ENCODE data around the gene MYH10. TPM values are rescaled to one million over a fixed set of nuclear protein-coding genes. Genes with fewer than 3 reads are reported as not detected.
A peak's percentile ranks its signal among the peaks of the same experiment; 100 is the strongest.

The MYH10 gene
- total RNA-seq: 1,000 to 10,000 TPM; 1,394 to 1,963 TPM
- polyA plus RNA-seq: 100 to 1,000 TPM; 205 to 244 TPM
- long read RNA-seq, donor 1, partial matches to known transcripts: 5,128 of 5,697 reads
- long read RNA-seq, donor 1, other reads (novel, unspliced or antisense): 569 of 5,697 reads
- long read RNA-seq, donor 2, full-length matches to known transcripts: 37 of 1,035 reads
- long read RNA-seq, donor 2, partial matches to known transcripts: 855 of 1,035 reads
- long read RNA-seq, donor 2, other reads (novel, unspliced or antisense): 143 of 1,035 reads

GRCh38 chr17:8630227-8630801, at the start of gene MYH10:
MYH10 (minus strand) TSS chr17:8630725; CDS start chr17:8623246, 7,479 bp downstream.
- DNase-seq: peak; percentile 56 to 80
- H3K9me3 ChIP-seq (ENCODE audit: control insufficient read depth, low read length): no peaks in the 10 kb centered on the region
- H3K27me3 ChIP-seq (ENCODE audit: control insufficient read depth in 1 of 2, insufficient read depth in 2 of 2, low read length in 1 of 2): no peaks in the 10 kb centered on the region
- H3K4me3 ChIP-seq (ENCODE audit: low read length in 2 of 2): peak within 1 kb of the TSS; percentile 95 to 96
- H3K27ac ChIP-seq (ENCODE audit: low read depth in 1 of 2, low read length in 2 of 2): peak within 1 kb of the TSS; percentile 96 to 98
- H3K4me1 ChIP-seq (ENCODE audit: control insufficient read depth in 1 of 2, insufficient read depth in 2 of 2, low read length in 2 of 2): no peaks in the 10 kb centered on the region
- WGBS, 2 donors: 0 to 1% methylated on average over 32 to 33 of the region's 33 CpGs
- no peak for ATAC-seq (ENCODE audit: low FRiP score)
- intact Hi-C loops (cut with DNase I): loop anchor here in 1 of 2 donors (2.0 to 5.0 kb wide), 3 partner anchors 18 to 117 kb away; no protein-coding TSS in a partner anchor
- H3K36me3 ChIP-seq (ENCODE audit: control insufficient read depth in 1 of 2, insufficient read depth in 2 of 2, low read length in 1 of 2): no peaks in the 10 kb centered on the region

DNA sequence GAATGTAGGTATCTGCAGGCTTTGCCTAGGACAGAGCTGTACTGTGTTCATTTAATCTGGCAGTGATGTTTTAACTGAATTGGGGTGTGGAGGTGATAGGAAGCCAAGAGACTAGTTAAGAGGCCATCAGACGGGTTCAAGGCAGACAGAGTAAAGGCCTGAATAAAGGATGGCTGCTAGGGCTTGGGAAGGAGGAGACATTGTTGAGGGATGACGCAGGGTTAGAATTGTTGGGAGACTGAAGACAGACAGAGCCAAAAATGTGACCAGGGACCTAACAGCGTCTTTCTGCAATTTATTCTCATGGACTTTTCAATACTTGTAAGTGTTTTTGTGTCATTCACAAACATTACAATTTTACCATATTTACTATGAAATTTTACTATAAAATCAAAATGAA, 48.6 kb upstream of the MYH10 start:
- WGBS, 2 donors: 3 to 12% methylated on average over 3 of the region's 3 CpGs
- Histone ChIP-seq H3K27ac (ENCODE audit: low read depth in 1 of 2, low read length in 2 of 2) (peak overlapping the region; percentile 87 to 89), H3K4me1 (ENCODE audit: control insufficient read depth in 1 of 2, insufficient read depth in 2 of 2, low read length in 2 of 2) (peaks cover 2 to 7% of the 10 kb centered on the region in 2 donors), H3K36me3 (ENCODE audit: control insufficient read depth in 1 of 2, insufficient read depth in 2 of 2, low read length in 1 of 2) (no peaks in the 10 kb centered on the region), H3K27me3 (ENCODE audit: control insufficient read depth in 1 of 2, insufficient read depth in 2 of 2, low read length in 1 of 2) (no peaks in the 10 kb centered on the region), H3K4me3 (ENCODE audit: low read length in 2 of 2) (no peak overlapping the region), H3K9me3 (ENCODE audit: control insufficient read depth, low read length) (no peaks in the 10 kb centered on the region)
- intact Hi-C loops (cut with DNase I): no loop called here
- ATAC-seq (ENCODE audit: low FRiP score) (no peak), DNase-seq (no peak)

DNA sequence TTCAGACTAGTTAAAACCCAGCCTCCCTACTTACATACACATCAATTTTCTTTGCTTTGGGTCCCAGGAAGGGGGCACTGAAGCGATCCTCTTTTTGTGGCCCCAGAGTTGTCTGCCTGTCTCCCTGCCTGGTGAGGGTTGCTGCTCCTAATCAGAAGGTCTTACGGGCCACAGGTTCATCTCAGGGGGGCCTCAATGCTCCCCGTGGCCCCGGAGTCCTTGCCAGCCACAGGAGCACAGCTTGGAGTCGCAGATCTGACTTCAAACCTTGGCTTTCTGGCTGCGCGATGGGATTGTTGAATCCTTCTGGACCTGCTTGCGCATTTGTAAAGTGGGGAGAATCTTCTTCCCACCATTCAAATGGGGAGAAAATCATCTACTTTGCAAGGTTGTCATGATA, 44.8 kb upstream of the MYH10 start:
- DNase-seq (no peak), ATAC-seq (ENCODE audit: low FRiP score) (no peak)
- peak overlapping the region; percentile 73 to 98 for H3K27ac ChIP-seq (ENCODE audit: low read depth in 1 of 2, low read length in 2 of 2)
- peaks cover 5 to 12% of the 10 kb centered on the region in 2 donors for H3K4me1 ChIP-seq (ENCODE audit: control insufficient read depth in 1 of 2, insufficient read depth in 2 of 2, low read length in 2 of 2)
- H3K4me3 ChIP-seq (ENCODE audit: low read length in 2 of 2): no peak overlapping the region
- intact Hi-C loops (cut with DNase I): loop anchor here in 1 of 2 donors (2.0 kb wide), 1 partner anchor 45 kb away; the partner anchor contains the start of gene MYH10
- 1 to 10% methylated on average over 8 of the region's 8 CpGs for WGBS, 2 donors
- H3K9me3 ChIP-seq (ENCODE audit: control insufficient read depth, low read length): no peaks in the 10 kb centered on the region
- no peaks in the 10 kb centered on the region for H3K36me3 ChIP-seq (ENCODE audit: control insufficient read depth in 1 of 2, insufficient read depth in 2 of 2, low read length in 1 of 2)
- no peaks in the 10 kb centered on the region for H3K27me3 ChIP-seq (ENCODE audit: control insufficient read depth in 1 of 2, insufficient read depth in 2 of 2, low read length in 1 of 2)

- intact Hi-C loops (cut with DNase I): loop anchor here in 1 of 2 donors (2.0 kb wide), 1 partner anchor 44 kb away; the partner anchor contains the start of gene MYH10
- ATAC-seq (ENCODE audit: low FRiP score) (peak; percentile 85), DNase-seq (peak; percentile 93)
- no peaks in the 10 kb centered on the region for H3K9me3 ChIP-seq (ENCODE audit: control insufficient read depth, low read length)
- H3K27ac ChIP-seq (ENCODE audit: low read depth in 1 of 2, low read length in 2 of 2): peak overlapping the region; percentile 73 to 98
- H3K4me1 ChIP-seq (ENCODE audit: control insufficient read depth in 1 of 2, insufficient read depth in 2 of 2, low read length in 2 of 2): peaks cover 5 to 10% of the 10 kb centered on the region in 2 donors
- H3K36me3 ChIP-seq (ENCODE audit: control insufficient read depth in 1 of 2, insufficient read depth in 2 of 2, low read length in 1 of 2): no peaks in the 10 kb centered on the region
- H3K4me3 ChIP-seq (ENCODE audit: low read length in 2 of 2): no peak overlapping the region
- no peaks in the 10 kb centered on the region for H3K27me3 ChIP-seq (ENCODE audit: control insufficient read depth in 1 of 2, insufficient read depth in 2 of 2, low read length in 1 of 2)
- 3% methylated on average over 19 of the region's 19 CpGs for WGBS, 2 donors
Measured at GRCh38 chr17:8674344-8675305, 44.1 kb upstream of the MYH10 start.

DNA sequence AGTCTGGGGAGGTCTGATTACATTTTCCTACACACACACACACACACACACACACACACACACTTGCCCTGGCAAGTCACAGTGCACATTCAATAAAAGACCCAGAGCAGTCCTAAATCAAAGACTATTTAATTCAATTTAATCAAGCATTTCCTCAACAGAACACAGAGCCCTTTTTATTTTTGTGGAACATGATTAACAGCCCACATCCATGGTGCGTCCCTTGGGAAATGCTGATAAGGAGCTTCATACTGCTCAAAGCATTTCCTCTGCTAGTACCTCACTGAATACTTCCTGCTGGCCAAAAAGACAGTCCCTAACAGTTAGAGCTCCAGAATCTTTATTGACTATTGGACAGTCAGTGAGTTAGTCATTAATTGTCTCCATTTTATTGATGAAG, 43.1 kb upstream of the MYH10 start:
- 0 to 4% methylated on average over 1 of the region's 1 CpG for WGBS, 2 donors
- peaks cover 5 to 12% of the 10 kb centered on the region in 2 donors for H3K4me1 ChIP-seq (ENCODE audit: control insufficient read depth in 1 of 2, insufficient read depth in 2 of 2, low read length in 2 of 2)
- no peaks in the 10 kb centered on the region for H3K27me3 ChIP-seq (ENCODE audit: control insufficient read depth in 1 of 2, insufficient read depth in 2 of 2, low read length in 1 of 2)
- peak in 1 of 2 donors; percentile 59 for DNase-seq
- peak overlapping the region; percentile 91 to 98 for H3K27ac ChIP-seq (ENCODE audit: low read depth in 1 of 2, low read length in 2 of 2)
- no peak overlapping the region for H3K4me3 ChIP-seq (ENCODE audit: low read length in 2 of 2)
- intact Hi-C loops (cut with DNase I): loop anchor here in 1 of 2 donors (2.0 kb wide), 1 partner anchor 43 kb away; the partner anchor contains the start of gene MYH10
- no peaks in the 10 kb centered on the region for H3K36me3 ChIP-seq (ENCODE audit: control insufficient read depth in 1 of 2, insufficient read depth in 2 of 2, low read length in 1 of 2)
- ATAC-seq (ENCODE audit: low FRiP score): peak; percentile 61
- no peaks in the 10 kb centered on the region for H3K9me3 ChIP-seq (ENCODE audit: control insufficient read depth, low read length)

DNA sequence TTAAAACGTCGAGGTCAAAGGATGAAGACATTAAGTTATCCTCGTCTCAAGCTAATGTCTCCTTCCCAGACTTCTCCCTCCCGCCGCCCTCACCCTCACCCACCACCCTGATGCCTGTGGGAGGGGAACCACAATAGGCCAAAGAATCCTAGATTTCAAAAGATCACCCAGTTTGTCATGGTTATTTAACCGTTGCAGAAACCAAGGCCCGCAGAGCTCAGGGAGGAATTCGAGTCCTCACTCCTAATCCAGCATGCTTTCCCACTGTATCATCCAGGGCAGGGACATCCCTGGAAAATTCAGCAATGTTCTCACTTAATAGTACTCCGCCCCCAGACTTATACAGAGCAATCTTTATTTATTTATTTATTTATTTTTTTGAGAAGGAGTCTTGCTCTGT, 41.8 kb upstream of the MYH10 start:
- no peaks in the 10 kb centered on the region for H3K27me3 ChIP-seq (ENCODE audit: control insufficient read depth in 1 of 2, insufficient read depth in 2 of 2, low read length in 1 of 2)
- peak overlapping the region; percentile 6 to 96 for H3K27ac ChIP-seq (ENCODE audit: low read depth in 1 of 2, low read length in 2 of 2)
- ATAC-seq (ENCODE audit: low FRiP score): no peak
- intact Hi-C loops (cut with DNase I): no loop called here
- no peaks in the 10 kb centered on the region for H3K36me3 ChIP-seq (ENCODE audit: control insufficient read depth in 1 of 2, insufficient read depth in 2 of 2, low read length in 1 of 2)
- H3K4me3 ChIP-seq (ENCODE audit: low read length in 2 of 2): no peak overlapping the region
- WGBS, 2 donors: 92 to 93% methylated on average over 9 of the region's 9 CpGs
- H3K9me3 ChIP-seq (ENCODE audit: control insufficient read depth, low read length): no peaks in the 10 kb centered on the region
- no peak for DNase-seq
- H3K4me1 ChIP-seq (ENCODE audit: control insufficient read depth in 1 of 2, insufficient read depth in 2 of 2, low read length in 2 of 2): peaks cover 5 to 12% of the 10 kb centered on the region in 2 donors

DNA sequence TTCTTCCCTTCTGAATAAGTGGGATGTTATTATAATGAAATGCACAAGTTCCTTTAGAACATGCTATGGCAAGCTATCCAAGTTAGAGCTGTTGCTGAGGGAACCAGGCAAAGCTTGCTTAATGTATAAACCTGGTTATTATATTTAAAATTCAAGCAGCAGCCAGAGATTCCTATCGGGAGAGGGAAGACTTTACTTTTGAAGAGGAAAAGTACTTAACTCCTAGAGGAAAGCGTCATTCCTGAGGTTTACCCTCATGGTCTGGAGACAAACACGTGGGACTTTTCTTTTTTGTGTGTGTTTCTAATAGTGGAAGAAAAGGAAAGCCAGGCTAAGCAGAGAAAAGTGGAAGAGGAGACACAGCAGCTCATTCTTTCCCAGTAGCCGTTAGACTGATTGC, 39.9 kb upstream of the MYH10 start:
- Histone ChIP-seq H3K4me1 (ENCODE audit: control insufficient read depth in 1 of 2, insufficient read depth in 2 of 2, low read length in 2 of 2) (peaks cover 4 to 12% of the 10 kb centered on the region in 2 donors), H3K4me3 (ENCODE audit: low read length in 2 of 2) (peak overlapping the region in 1 of 2 donors; percentile 56), H3K27me3 (ENCODE audit: control insufficient read depth in 1 of 2, insufficient read depth in 2 of 2, low read length in 1 of 2) (no peaks in the 10 kb centered on the region), H3K36me3 (ENCODE audit: control insufficient read depth in 1 of 2, insufficient read depth in 2 of 2, low read length in 1 of 2) (no peaks in the 10 kb centered on the region), H3K9me3 (ENCODE audit: control insufficient read depth, low read length) (no peaks in the 10 kb centered on the region), H3K27ac (ENCODE audit: low read depth in 1 of 2, low read length in 2 of 2) (peak overlapping the region; percentile 94 to 96)
- DNase-seq (no peak), ATAC-seq (ENCODE audit: low FRiP score) (no peak)
- intact Hi-C loops (cut with DNase I): no loop called here
- WGBS, 2 donors: 1 to 4% methylated on average over 4 of the region's 4 CpGs

DNA sequence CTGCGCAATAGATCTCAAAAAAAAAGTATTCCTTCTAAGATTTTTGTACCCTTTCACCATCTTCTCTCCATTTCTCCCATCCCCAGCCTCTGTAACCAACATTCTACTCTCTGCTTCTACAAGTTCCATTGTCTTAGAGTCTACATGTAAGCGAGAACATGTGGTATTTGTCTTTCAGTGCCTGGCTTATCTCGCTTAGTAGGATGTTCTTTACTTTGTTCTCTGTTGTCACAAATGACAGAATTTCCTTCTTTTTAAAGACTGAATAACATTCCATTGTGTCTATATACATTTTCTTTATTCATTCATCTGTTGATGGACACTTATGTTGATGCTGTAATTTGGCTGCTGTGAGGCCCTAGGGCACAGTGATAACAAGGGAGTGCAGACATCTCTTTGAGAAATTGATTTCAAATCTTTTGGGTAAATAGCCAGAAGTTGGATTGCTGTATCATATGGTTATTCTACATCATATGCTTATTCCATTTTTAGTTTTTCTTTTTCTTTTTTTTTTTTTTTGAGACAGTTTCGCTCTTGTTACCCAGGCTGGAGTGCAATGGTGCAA, 37.7 kb upstream of the MYH10 start:
- Histone ChIP-seq H3K27ac (ENCODE audit: low read depth in 1 of 2, low read length in 2 of 2) (no peak overlapping the region), H3K4me1 (ENCODE audit: control insufficient read depth in 1 of 2, insufficient read depth in 2 of 2, low read length in 2 of 2) (peaks cover under 1 to 20% of the 10 kb centered on the region in 2 donors), H3K27me3 (ENCODE audit: control insufficient read depth in 1 of 2, insufficient read depth in 2 of 2, low read length in 1 of 2) (no peaks in the 10 kb centered on the region), H3K4me3 (ENCODE audit: low read length in 2 of 2) (no peak overlapping the region), H3K9me3 (ENCODE audit: control insufficient read depth, low read length) (no peaks in the 10 kb centered on the region), H3K36me3 (ENCODE audit: control insufficient read depth in 1 of 2, insufficient read depth in 2 of 2, low read length in 1 of 2) (no peaks in the 10 kb centered on the region)
- ATAC-seq (ENCODE audit: low FRiP score): no peak
- intact Hi-C loops (cut with DNase I): no loop called here
- WGBS, 2 donors: 95 to 97% methylated on average over 4 of the region's 4 CpGs
- no peak for DNase-seq

Measured in aorta (tissue), 5 donors.